ENCODE data around the gene SPTBN4.

- TF ChIP-seq USF1 (IDR thresholded peaks at IDR 0.05; ENCODE audit: borderline replicate concordance, low read depth) (no peak), CTCF (IDR thresholded peaks at IDR 0.05) (no peak), JUND (IDR thresholded peaks at IDR 0.05) (no peak), EZH2phosphoT487 (IDR thresholded peaks at IDR 0.05; ENCODE audit: borderline replicate concordance, low read depth) (no peak), EP300 (IDR thresholded peaks at IDR 0.05; ENCODE audit: borderline replicate concordance in 1 of 2, low read depth in 1 of 2, low read length in 1 of 2) (no peak)
Observed at GRCh38 chr19:40441719-40442253, 25.0 kb upstream of the SPTBN4 start.
